Measurements from ENCODE around the gene TMPRSS2. TPM values are rescaled to one million over a fixed set of nuclear protein-coding genes. Genes with fewer than 3 reads are reported as not detected.
A peak's percentile ranks its signal among the peaks of the same experiment; 100 is the strongest.

TMPRSS2 gene
- total RNA-seq, 1 experiment from 2014 or later: not detected

DNA sequence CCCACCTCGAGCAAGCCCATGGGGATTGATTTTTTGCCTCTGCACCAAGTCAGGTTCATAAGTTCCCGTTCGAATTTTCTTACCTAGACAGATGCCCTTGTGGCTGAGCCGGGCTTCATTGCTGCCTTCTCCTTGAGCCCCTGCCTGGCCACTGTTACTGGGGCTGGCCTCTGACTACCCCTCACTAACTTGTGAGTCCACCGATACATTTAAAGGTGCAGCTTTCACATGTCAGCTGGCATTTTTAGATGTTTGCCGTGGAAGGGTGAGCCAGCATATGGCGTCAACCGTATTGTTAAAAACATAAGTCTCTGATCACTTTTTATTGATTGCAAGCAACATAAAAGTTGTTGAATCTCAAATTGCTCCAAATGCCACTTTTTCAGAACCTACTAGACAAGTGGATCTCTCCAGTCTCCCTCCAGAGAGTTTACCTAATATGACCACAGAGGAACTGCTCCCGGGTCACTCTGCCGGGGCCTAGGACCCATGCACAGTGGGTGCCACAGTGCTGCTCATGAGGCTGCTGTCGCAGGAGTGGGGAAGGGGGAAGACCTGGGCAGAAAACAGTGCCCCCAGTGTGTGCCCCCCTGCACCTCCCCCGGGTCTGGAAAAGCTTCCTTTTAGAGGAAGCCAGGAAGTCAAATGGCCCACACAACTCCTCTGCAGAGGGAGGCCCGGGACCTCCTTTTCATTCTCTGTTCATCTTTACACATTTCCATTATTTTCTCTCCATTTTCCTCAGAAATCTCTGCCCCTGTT is 63.1 kb downstream of the TMPRSS2 start:
- Histone ChIP-seq H3K4me1 (replicated peaks) (no peaks in the 10 kb centered on the region), H3K27me3 (replicated peaks) (no peaks in the 10 kb centered on the region)
- DNase-seq (ENCODE audit: low read depth in 1 of 2, low spot score in 2 of 2): no peak

DNA sequence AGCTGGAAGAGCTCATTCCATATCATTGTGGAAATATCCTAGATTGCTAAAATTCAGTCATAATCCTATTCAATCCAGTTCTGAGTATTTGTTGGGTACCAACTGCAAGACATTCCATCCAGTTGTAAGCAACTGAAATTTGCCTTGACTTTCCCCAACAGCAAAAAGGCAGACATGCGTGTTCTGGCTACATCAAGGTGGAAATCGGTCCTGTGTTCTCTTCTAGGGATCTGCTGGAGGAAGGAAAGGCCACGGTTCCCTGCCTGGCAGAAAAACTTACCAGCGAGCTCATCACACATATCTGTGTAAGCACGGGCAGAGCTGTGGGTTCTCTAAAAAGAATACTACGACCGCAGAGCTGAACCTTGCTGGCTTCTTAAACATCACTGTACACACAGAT is 64.4 kb downstream of the TMPRSS2 start:
- Histone ChIP-seq H3K9me3 (replicated peaks) (no peaks in the 10 kb centered on the region), H3K4me1 (replicated peaks) (no peaks in the 10 kb centered on the region), H3K27ac (no peak overlapping the region), H3K4me3 (no peak overlapping the region), H3K27me3 (replicated peaks) (no peaks in the 10 kb centered on the region), H3K36me3 (no peaks in the 10 kb centered on the region; the same call in 1 of the 2 replicates)
- no peak for DNase-seq (ENCODE audit: low read depth in 1 of 2, low spot score in 2 of 2)

More for the DNA sequence above, 63.1 kb downstream of the TMPRSS2 start:
- Histone ChIP-seq H3K4me3 (no peak overlapping the region), H3K9me3 (replicated peaks) (no peaks in the 10 kb centered on the region), H3K36me3 (no peaks in the 10 kb centered on the region; the same call in 1 of the 2 replicates), H3K27ac (no peak overlapping the region)

DNA sequence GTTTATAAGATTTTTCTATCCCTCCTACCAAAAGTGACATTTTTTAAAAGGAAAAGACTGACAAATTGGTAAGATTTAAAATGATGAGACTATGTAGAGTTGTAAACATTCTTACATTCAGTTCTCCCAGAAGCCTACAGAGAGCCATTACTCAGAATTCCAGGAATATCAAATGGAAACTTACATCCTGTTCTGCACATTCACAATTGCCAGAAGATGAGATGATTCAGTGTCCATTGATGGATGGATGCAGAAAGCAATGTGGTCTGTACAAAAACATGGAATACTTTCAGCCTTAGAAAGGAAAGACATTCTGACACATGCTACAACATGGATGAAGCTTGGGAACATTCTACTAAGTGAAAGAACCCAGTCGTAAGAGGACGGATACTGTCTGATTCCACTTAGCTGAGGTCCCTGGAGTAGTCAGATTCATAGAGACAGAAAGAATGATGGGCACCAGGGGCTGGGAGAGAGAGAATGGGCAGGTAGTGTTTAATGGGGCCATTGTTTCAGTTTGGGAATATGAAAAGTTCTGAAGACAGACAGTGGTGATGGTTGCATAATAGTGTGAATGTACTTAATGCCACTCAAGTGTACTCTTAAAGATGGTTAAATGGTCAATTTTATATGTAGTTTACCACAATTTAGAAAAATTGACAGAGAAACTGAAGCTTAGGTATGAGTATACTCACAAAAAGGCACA is 65.3 kb downstream of the TMPRSS2 start:
- Histone ChIP-seq H3K4me3 (no peak overlapping the region), H3K36me3 (no peaks in the 10 kb centered on the region; the same call in 1 of the 2 replicates), H3K27me3 (replicated peaks) (no peaks in the 10 kb centered on the region), H3K27ac (no peak overlapping the region), H3K4me1 (replicated peaks) (no peaks in the 10 kb centered on the region), H3K9me3 (replicated peaks) (no peaks in the 10 kb centered on the region)
- no peak for DNase-seq (ENCODE audit: low read depth in 1 of 2, low spot score in 2 of 2)

DNA sequence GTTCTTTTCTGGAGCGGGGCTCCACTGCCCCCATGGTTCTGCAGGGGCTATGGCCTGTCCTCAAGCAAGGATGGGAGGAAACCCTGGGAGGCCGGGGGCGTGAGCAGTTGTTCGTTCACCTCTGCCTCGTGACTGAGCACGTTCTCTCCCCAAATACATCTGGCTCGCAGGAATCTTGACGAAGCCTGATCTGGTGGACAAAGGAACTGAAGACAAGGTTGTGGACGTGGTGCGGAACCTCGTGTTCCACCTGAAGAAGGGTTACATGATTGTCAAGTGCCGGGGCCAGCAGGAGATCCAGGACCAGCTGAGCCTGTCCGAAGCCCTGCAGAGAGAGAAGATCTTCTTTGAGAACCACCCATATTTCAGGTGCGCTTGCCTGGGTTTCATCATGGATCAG is 66.4 kb downstream of the TMPRSS2 start:
- H3K36me3 ChIP-seq: no peaks in the 10 kb centered on the region; the same call in 1 of the 2 replicates
- H3K9me3 ChIP-seq (replicated peaks): no peaks in the 10 kb centered on the region
- no peaks in the 10 kb centered on the region for H3K27me3 ChIP-seq (replicated peaks)
- no peaks in the 10 kb centered on the region for H3K4me1 ChIP-seq (replicated peaks)
- H3K27ac ChIP-seq: no peak overlapping the region
- no peak for DNase-seq (ENCODE audit: low read depth in 1 of 2, low spot score in 2 of 2)
- H3K4me3 ChIP-seq: no peak overlapping the region

DNA sequence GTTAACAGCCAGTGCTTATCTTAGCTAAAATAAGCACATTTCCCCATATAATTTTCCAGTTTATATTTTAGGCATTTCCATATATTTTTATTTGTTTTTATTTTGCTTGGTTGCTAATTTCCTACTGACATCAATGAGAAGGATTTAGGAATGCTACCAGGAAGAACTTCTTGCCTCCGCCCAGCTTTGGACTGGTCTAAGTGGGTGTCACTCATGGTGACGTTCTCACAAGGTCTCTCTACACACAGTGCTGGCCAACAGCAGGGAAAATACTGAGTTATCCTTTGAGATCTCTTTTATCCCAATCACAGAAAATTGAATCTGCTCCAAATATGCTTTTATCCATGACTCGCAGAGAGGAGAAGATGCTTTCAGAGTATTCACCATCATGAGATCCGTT is 68.7 kb downstream of the TMPRSS2 start:
- Histone ChIP-seq H3K9me3 (replicated peaks) (0 out of 2 replicates have a peak, but pooled peaks cover 4% of the 10 kb centered on the region), H3K4me1 (replicated peaks) (no peaks in the 10 kb centered on the region), H3K27ac (no peak overlapping the region), H3K4me3 (no peak overlapping the region), H3K36me3 (no peaks in the 10 kb centered on the region; the same call in 1 of the 2 replicates), H3K27me3 (replicated peaks) (no peaks in the 10 kb centered on the region)
- DNase-seq (ENCODE audit: low read depth in 1 of 2, low spot score in 2 of 2): peak in 1 of 2 experiments; percentile 13

DNA sequence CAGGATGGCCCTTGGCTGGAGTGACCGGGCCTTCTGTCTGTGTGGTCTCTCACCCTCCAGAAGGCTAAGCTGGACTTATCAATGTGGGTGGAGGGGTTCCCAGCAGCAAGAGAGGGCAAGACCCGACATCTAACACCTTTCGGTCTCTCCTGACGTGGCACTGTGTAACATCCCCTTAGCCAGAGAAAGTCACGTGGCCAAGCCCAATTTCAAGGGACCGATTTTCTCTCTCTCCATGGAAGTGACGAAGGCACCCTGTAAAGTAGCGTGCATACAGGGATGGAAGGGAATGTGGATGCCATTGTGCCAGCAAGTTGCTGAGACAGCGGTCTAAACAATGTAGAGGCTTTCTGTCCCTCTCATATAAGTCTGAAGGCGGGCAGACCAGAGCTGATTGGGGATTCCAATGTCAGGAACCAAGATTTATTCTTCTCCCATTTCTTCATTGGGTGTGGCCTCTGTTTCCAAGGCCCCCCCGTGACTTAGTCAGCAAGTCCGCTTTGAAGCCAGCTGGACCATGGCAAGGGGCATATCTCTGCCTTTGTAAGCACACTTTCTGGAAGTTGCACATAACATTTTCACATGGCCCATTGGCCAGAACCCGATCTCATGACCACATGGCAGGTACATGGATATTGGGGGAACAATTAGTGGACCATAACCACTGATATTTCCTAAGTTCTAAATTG is 69.4 kb downstream of the TMPRSS2 start:
- DNase-seq (ENCODE audit: low read depth in 1 of 2, low spot score in 2 of 2): peak in 1 of 2 experiments; percentile 31
- Histone ChIP-seq H3K4me3 (no peak overlapping the region), H3K27ac (no peak overlapping the region), H3K9me3 (replicated peaks) (0 out of 2 replicates have a peak, but pooled peaks cover 4% of the 10 kb centered on the region), H3K27me3 (replicated peaks) (no peaks in the 10 kb centered on the region), H3K4me1 (replicated peaks) (no peaks in the 10 kb centered on the region), H3K36me3 (no peaks in the 10 kb centered on the region; the same call in 1 of the 2 replicates)

DNA sequence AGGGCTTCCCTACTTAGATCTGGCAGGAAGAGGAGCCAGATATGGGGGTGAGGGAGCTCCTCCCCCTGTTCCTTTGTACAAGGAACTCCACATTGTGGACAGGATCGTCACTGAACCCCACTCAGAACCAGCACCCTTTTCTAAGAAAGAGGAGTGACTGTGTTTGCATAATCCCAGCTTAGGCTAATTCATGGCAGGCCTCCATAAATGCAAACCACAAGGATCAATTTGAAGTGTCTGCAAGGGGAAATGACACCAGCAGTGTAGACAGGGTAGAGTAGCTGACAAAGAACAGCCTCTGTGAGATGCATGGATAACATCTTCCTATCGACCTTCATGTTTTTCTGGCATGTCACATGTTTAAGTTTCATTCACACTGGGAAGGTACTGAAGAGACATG is 70.2 kb downstream of the TMPRSS2 start:
- H3K9me3 ChIP-seq (replicated peaks): 0 out of 2 replicates have a peak, but pooled peaks cover 4% of the 10 kb centered on the region
- no peak overlapping the region for H3K27ac ChIP-seq
- no peaks in the 10 kb centered on the region for H3K4me1 ChIP-seq (replicated peaks)
- no peaks in the 10 kb centered on the region; the same call in 1 of the 2 replicates for H3K36me3 ChIP-seq
- H3K27me3 ChIP-seq (replicated peaks): no peaks in the 10 kb centered on the region
- no peak overlapping the region for H3K4me3 ChIP-seq
- DNase-seq (ENCODE audit: low read depth in 1 of 2, low spot score in 2 of 2): no peak

DNA sequence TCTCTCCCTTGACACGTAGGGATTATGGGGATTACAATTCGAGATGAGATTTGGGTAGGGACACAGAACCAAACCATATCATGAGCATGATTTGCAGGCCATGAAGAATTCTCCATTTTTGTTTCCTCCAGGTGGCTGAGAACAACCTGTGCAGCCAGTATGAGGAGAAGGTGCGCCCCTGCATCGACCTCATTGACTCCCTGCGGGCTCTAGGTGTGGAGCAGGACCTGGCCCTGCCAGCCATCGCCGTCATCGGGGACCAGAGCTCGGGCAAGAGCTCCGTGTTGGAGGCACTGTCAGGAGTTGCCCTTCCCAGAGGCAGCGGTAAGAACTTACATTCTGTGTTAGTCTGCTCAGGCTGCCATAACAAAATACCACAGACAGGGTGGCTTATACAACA is 72.3 kb downstream of the TMPRSS2 start:
- Histone ChIP-seq H3K36me3 (no peaks in the 10 kb centered on the region), H3K27me3 (replicated peaks) (no peaks in the 10 kb centered on the region), H3K9me3 (replicated peaks) (0 out of 2 replicates have a peak, but pooled peaks cover 4% of the 10 kb centered on the region), H3K4me3 (no peak overlapping the region), H3K27ac (no peak overlapping the region), H3K4me1 (replicated peaks) (no peaks in the 10 kb centered on the region)
- DNase-seq (ENCODE audit: low read depth in 1 of 2, low spot score in 2 of 2): no peak

DNA sequence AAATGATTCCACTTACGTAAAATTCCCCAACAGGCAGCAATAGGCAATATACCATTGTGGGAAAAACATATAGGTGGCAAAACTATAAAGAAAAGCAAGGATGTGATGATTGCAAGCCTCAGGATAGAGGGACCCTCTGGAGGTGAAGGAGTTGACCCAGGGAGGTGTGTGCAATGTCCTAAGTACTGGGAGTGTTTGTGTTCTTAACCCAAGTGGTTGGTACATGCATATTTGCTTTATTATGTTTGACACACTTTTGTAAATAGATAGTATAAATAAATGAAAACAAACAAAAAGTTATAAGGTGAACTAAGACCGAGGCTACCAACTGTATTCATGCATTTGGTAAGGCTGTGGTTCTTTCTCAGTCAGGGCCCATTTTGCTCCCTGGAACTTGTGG is 74.4 kb downstream of the TMPRSS2 start:
- H3K9me3 ChIP-seq (replicated peaks): 0 out of 2 replicates have a peak, but pooled peaks cover 4% of the 10 kb centered on the region
- DNase-seq (ENCODE audit: low read depth in 1 of 2, low spot score in 2 of 2): no peak
- H3K4me1 ChIP-seq (replicated peaks): no peaks in the 10 kb centered on the region
- H3K27me3 ChIP-seq (replicated peaks): no peaks in the 10 kb centered on the region
- H3K36me3 ChIP-seq: no peaks in the 10 kb centered on the region
- H3K27ac ChIP-seq: no peak overlapping the region
- no peak overlapping the region for H3K4me3 ChIP-seq

DNA sequence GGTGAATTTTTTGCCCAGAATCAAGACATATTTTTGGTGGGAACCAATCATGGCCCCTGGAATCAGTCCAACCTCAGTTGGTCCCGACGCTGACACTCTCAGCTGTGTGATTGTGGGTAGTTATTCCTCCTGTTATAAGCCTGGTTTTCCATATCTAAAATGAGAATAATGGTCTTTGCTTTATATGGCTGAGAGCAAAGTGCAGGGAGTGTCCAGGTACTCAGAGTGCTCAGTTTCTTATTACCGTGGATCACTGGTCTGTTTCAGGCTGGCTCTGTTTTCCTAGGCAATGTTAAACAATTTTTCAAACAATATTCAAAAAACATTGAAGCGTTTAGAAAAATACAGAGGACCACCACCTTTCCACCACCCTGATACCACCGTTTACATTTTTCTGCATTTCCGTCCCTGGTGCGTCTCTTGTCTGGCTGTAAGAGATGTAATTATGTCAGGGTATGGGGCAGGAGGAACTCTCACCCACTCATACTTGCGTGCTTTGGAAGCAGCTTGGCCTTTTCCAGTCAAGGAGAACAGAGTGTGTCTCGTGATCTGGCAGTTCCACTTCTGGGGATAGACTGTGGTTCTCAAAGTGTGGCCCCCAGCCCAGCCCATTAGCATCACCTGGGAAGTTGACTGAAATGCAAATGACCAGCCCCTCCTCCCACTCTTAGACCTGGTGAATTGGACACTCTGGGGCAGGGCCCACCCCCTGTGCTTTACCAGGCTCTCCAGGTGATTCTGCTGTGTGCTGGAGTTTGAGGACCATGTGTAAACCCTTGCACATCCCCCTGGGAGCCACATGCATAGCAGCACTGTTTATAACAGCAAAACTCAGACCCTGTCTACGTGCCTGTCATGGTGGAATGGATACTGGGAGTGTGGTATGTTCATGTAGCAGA is 75.1 kb downstream of the TMPRSS2 start:
- Histone ChIP-seq H3K9me3 (replicated peaks) (0 out of 2 replicates have a peak, but pooled peaks cover 4% of the 10 kb centered on the region), H3K4me3 (no peak overlapping the region), H3K36me3 (no peaks in the 10 kb centered on the region), H3K27me3 (replicated peaks) (no peaks in the 10 kb centered on the region), H3K27ac (no peak overlapping the region), H3K4me1 (replicated peaks) (no peaks in the 10 kb centered on the region)
- DNase-seq (ENCODE audit: low read depth in 1 of 2, low spot score in 2 of 2): no peak

DNA sequence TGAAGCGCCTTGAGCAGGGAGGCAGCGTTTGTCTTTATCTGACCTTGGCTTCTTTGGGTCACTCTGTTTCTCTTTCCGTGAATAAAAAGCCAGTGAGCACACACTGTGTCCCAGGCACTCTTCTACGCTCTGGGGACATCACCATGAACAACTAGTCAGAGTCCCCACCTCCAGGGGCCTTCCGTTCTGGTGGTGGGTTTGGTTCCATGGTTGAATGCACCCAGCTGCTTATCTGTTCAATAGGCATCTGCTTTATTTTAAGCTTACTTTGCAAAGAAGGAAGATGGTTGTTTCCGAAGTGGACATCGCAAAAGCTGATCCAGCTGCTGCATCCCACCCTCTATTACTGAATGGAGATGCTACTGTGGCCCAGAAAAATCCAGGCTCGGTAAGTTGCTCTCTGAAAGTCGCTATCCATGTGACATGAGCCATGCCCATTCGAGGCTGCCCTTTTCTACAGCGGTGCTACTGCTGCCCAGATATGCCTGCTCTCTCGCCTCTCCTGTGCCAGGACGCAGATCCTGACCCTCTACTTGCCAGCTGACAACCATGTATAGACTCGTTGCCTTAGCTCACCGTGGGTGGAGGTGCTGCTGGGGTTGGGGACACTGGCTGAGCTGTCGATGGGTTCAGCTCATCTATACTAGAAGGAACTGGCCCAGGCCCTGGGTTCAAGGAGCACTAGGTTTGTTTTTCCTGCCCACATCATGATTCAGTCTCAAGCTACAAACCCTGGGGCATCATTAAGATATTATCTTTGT is 76.0 kb downstream of the TMPRSS2 start:
- Histone ChIP-seq H3K4me1 (replicated peaks) (no peaks in the 10 kb centered on the region), H3K9me3 (replicated peaks) (0 out of 2 replicates have a peak, but pooled peaks cover 4% of the 10 kb centered on the region), H3K27me3 (replicated peaks) (no peaks in the 10 kb centered on the region), H3K36me3 (no peaks in the 10 kb centered on the region), H3K27ac (no peak overlapping the region), H3K4me3 (no peak overlapping the region)
- DNase-seq (ENCODE audit: low read depth in 1 of 2, low spot score in 2 of 2): no peak

DNA sequence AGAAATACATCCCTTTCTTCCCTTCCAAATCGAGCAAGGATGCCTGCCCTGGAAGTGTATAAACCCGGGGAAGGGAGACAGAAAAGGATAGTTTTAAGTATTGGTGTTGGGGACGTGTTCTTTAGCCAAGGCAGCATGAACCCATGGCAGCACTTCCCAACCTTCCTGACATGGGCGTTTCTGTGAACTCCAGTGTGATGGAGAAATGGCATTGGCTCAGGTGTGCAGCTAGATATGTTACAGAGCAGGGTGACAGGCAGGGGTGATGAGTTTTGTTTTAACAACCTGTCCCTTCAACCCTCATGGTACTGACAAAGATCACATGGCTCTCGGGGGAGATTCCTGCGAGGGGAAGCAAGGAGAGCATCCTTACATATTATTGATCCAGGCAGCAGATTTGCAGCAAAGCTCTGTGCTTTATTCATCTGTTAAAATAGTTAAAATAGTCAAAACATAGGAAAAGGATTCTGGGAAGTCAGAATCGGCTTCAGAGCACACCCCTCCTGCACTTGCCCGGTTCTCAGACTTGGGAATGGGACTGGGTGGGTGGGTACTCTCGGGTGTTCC is 78.0 kb downstream of the TMPRSS2 start:
- H3K4me1 ChIP-seq (replicated peaks): peaks cover 10% of the 10 kb centered on the region
- H3K27ac ChIP-seq: no peak overlapping the region
- H3K36me3 ChIP-seq: no peaks in the 10 kb centered on the region
- H3K9me3 ChIP-seq (replicated peaks): 0 out of 2 replicates have a peak, but pooled peaks cover 3% of the 10 kb centered on the region
- DNase-seq (ENCODE audit: low read depth in 1 of 2, low spot score in 2 of 2): no peak
- H3K27me3 ChIP-seq (replicated peaks): no peaks in the 10 kb centered on the region
- no peak overlapping the region for H3K4me3 ChIP-seq
